Ascending aorta (tissue), 2 donors: ENCODE measurements around the gene ZNF618. TPM values are rescaled to one million over a fixed set of nuclear protein-coding genes. Genes with fewer than 3 reads are reported as not detected.

Experiments used
- DNase-seq, 2 donors: peaks; one replicate each; pipeline ENCODE4 v3.0.0-alpha.2; 2019; ENCODE audit warnings: low spot score in 2 of 2
- H3K27ac ChIP-seq, 2 donors: fragments of 200-600 bp; sonication (generic); one replicate each; pipeline ENCODE4 v1.5.1; 2016 to 2017; ENCODE audit warnings: mild to moderate bottlenecking in 1 of 2
- H3K27me3 ChIP-seq: fragments of 200-600 bp; sonication (generic); one replicate; pipeline ENCODE4 v1.5.1; 2017
- H3K36me3 ChIP-seq, 2 donors: fragments of 200-600 bp; sonication (generic); one replicate each; pipeline ENCODE4 v1.5.1; 2016
- H3K4me1 ChIP-seq, 2 donors: fragments of 200-600 bp; sonication (generic); one replicate each; pipeline ENCODE4 v1.5.1; 2016 to 2017; ENCODE audit warnings: mild to moderate bottlenecking in 1 of 2
- H3K4me3 ChIP-seq, 2 donors: fragments of 200-600 bp; sonication (generic); one replicate each; pipeline ENCODE4 v1.5.1; 2016 to 2017; ENCODE audit warnings: mild to moderate bottlenecking in 1 of 2
- H3K9me3 ChIP-seq, 2 donors: fragments of 200-600 bp; sonication (generic); one replicate each; pipeline ENCODE4 v1.5.1; 2016
- CTCF ChIP-seq, 3 experiments: fragments of 200-600 bp in 2 of 3; fragments of 450-650 bp in 1 of 3; sonication (generic) in 2 of 3; IDR thresholded peaks; one replicate each; pipeline ENCODE4 v1.5.1; 2016 to 2019; ENCODE audit warnings: antibody characterized with exemption in 3 of 3, mild to moderate bottlenecking in 1 of 3, moderate library complexity in 1 of 3
- intact Hi-C: fragments of 100-400 bp; cut with DNase I; formaldehyde crosslinking; loops from one replicate; pipeline ENCODE4 v1.15.1; 2023
- total RNA-seq: library from RNA; depleted of rRNA; stranded (reverse); fragments of >200 nt; gene quantifications from one replicate; pipeline ENCODE4 v1.1.0, GENCODE V29; 2016

Gene ZNF618
- total RNA-seq, 1 donor from 2014 or later = 16.1 TPM

GRCh38 chr9:113915817-113916434 lies 39.8 kb downstream of the ZNF618 start:
- Histone ChIP-seq H3K9me3 (no peaks in the 10 kb centered on the region), H3K4me3 (no peak overlapping the region), H3K4me1 (peaks cover 10 to 37% of the 10 kb centered on the region in 2 donors), H3K27me3 (no peaks in the 10 kb centered on the region), H3K36me3 (no peaks in the 10 kb centered on the region), H3K27ac (no peak overlapping the region)
- no peak for DNase-seq
- intact Hi-C loops = loop anchor here (5.0 kb wide), 1 partner anchor 41 kb away; no protein-coding TSS in a partner anchor
- no peak for TF ChIP-seq CTCF (IDR thresholded peaks at IDR 0.05)

DNA sequence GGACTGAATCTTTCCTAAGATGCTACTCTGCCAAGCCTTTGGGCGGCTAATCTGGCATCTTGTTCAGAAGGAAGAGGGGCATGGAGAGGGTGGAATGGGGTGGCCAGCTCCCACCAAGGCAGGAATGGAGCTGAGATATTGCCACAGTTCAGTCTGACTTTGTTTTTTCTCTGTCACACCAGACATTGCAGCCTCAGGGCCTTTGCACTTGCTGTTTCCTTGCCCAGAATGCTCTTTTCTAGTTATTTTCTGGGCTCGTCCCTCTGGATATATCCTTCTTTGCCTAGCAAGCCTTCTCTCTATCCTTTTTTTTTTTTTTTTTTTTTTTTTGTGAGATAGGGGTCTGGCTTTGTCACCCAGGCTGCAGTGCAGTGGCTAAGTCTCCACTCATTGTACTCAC lies 40.8 kb downstream of the ZNF618 start:
- TF ChIP-seq CTCF (IDR thresholded peaks at IDR 0.05) = no peak
- no peak for DNase-seq
- Histone ChIP-seq H3K27me3 (no peaks in the 10 kb centered on the region), H3K27ac (no peak overlapping the region), H3K36me3 (no peaks in the 10 kb centered on the region), H3K9me3 (no peaks in the 10 kb centered on the region), H3K4me1 (peaks cover 10 to 34% of the 10 kb centered on the region in 2 donors), H3K4me3 (no peak overlapping the region)
- intact Hi-C loops = loop anchor here (5.0 kb wide), 1 partner anchor 40 kb away; no protein-coding TSS in a partner anchor

GRCh38 chr9:113918697-113919350 lies 42.7 kb downstream of the ZNF618 start:
- no peaks in the 10 kb centered on the region for H3K27me3 ChIP-seq
- DNase-seq = no peak
- H3K27ac ChIP-seq = peak overlapping the region; percentile 63 to 72
- peaks cover 7 to 19% of the 10 kb centered on the region in 2 donors for H3K4me1 ChIP-seq
- H3K36me3 ChIP-seq = no peaks in the 10 kb centered on the region
- intact Hi-C loops = loop anchor here (5.0 kb wide), 1 partner anchor 38 kb away; no protein-coding TSS in a partner anchor
- H3K4me3 ChIP-seq = peak overlapping the region; percentile 4 to 42
- peaks cover 0 to 11% of the 10 kb centered on the region in 2 donors for H3K9me3 ChIP-seq
- TF ChIP-seq CTCF (IDR thresholded peaks at IDR 0.05) = no peak

- TF ChIP-seq CTCF (IDR thresholded peaks at IDR 0.05) = no peak
- H3K27ac ChIP-seq = peak overlapping the region; percentile 63 to 72
- intact Hi-C loops = loop anchor here (5.0 kb wide), 1 partner anchor 38 kb away; no protein-coding TSS in a partner anchor
- no peaks in the 10 kb centered on the region for H3K36me3 ChIP-seq
- peaks cover 7 to 13% of the 10 kb centered on the region in 2 donors for H3K4me1 ChIP-seq
- peak overlapping the region; percentile 4 to 42 for H3K4me3 ChIP-seq
- H3K9me3 ChIP-seq = peaks cover 0 to 11% of the 10 kb centered on the region in 2 donors
- H3K27me3 ChIP-seq = no peaks in the 10 kb centered on the region
- no peak for DNase-seq
These were observed 43.3 kb downstream of the ZNF618 start for GRCh38 chr9:113919382-113919781.

GRCh38 chr9:113919871-113920270 lies 43.8 kb downstream of the ZNF618 start:
- intact Hi-C loops = loop anchor here (5.0 kb wide), 1 partner anchor 37 kb away; no protein-coding TSS in a partner anchor
- H3K36me3 ChIP-seq = no peaks in the 10 kb centered on the region
- H3K27ac ChIP-seq = peak overlapping the region; percentile 63 to 72
- no peaks in the 10 kb centered on the region for H3K27me3 ChIP-seq
- peaks cover 0 to 11% of the 10 kb centered on the region in 2 donors for H3K9me3 ChIP-seq
- TF ChIP-seq CTCF (IDR thresholded peaks at IDR 0.05) = no peak
- peaks cover 7 to 11% of the 10 kb centered on the region in 2 donors for H3K4me1 ChIP-seq
- no peak overlapping the region for H3K4me3 ChIP-seq
- no peak for DNase-seq
